Liver (tissue), 3 donors: Measurements from ENCODE around the gene TMPRSS3.

ENCODE experiments used
- ATF3 ChIP-seq: IDR thresholded peaks from 2 replicates; pipeline ENCODE4 v1.6.1; 2016; ENCODE audit warnings: antibody characterized with exemption
- CTCF ChIP-seq: fragments of 150-350 bp; IDR thresholded peaks from 2 replicates; pipeline ENCODE4 v1.5.1; 2017; ENCODE audit warnings: improper control_type of control experiment, low read depth, low read length; ENCODE audit not compliant: missing input control
- EGR1 ChIP-seq, 2 donors: IDR thresholded peaks; 2 replicates each; pipeline ENCODE4 v1.6.1; 2016 to 2018; ENCODE audit warnings: antibody characterized with exemption in 2 of 2, low read depth in 2 of 2
- GABPA ChIP-seq, 2 donors: IDR thresholded peaks in 1 of 2; conservative IDR thresholded peaks in 1 of 2; 2 replicates each; pipeline ENCODE4 v1.6.1; 2016; ENCODE audit warnings: antibody characterized with exemption in 2 of 2, mild to moderate bottlenecking in 1 of 2, moderate library complexity in 1 of 2
- HNF4A ChIP-seq, 2 donors: conservative IDR thresholded peaks; 2 replicates each; pipeline ENCODE4 v1.6.1; 2016; ENCODE audit warnings: antibody characterized with exemption in 2 of 2, mild to moderate bottlenecking in 2 of 2
- JUND ChIP-seq, 2 donors: IDR thresholded peaks; 2 replicates each; pipeline ENCODE4 v1.6.1; 2016; ENCODE audit warnings: antibody characterized with exemption in 2 of 2
- MAX ChIP-seq: IDR thresholded peaks from 2 replicates; pipeline ENCODE4 v1.6.1; 2016; ENCODE audit warnings: antibody characterized with exemption
- RAD21 ChIP-seq, 2 donors: IDR thresholded peaks; 2 replicates each; pipeline ENCODE4 v1.6.1; 2016; ENCODE audit warnings: antibody characterized with exemption in 2 of 2, mild to moderate bottlenecking in 2 of 2
- REST ChIP-seq: IDR thresholded peaks from 2 replicates; pipeline ENCODE4 v1.6.1; 2016; ENCODE audit warnings: antibody characterized with exemption, mild to moderate bottlenecking
- RXRA ChIP-seq, 2 donors: IDR thresholded peaks; 2 replicates each; pipeline ENCODE4 v1.6.1; 2017 to 2018; ENCODE audit warnings: antibody characterized with exemption in 2 of 2, mild to moderate bottlenecking in 1 of 2
- SP1 ChIP-seq: IDR thresholded peaks from 2 replicates; pipeline ENCODE4 v1.6.1; 2018; ENCODE audit warnings: antibody characterized with exemption, mild to moderate bottlenecking
- TAF1 ChIP-seq: conservative IDR thresholded peaks from 2 replicates; pipeline ENCODE4 v1.6.1; 2016; ENCODE audit warnings: antibody characterized with exemption, mild to moderate bottlenecking
- YY1 ChIP-seq: IDR thresholded peaks from 2 replicates; pipeline ENCODE4 v1.6.1; 2016; ENCODE audit warnings: antibody characterized with exemption, mild to moderate bottlenecking
- ZBTB33 ChIP-seq: IDR thresholded peaks from 2 replicates; pipeline ENCODE4 v1.6.1; 2016; ENCODE audit warnings: antibody characterized with exemption
- donor health status: healthy.
- donor health status: healthy.

- TF ChIP-seq CTCF: no peak
- no peak for TF ChIP-seq ATF3
- no peak for TF ChIP-seq EGR1 (IDR thresholded peaks at IDR 0.05; ENCODE audit: low read depth in 2 of 2)
- TF ChIP-seq TAF1: no peak
- no peak for TF ChIP-seq RXRA (IDR thresholded peaks at IDR 0.05)
- TF ChIP-seq MAX: no peak
- TF ChIP-seq JUND (IDR thresholded peaks at IDR 0.05): no peak
- no peak for TF ChIP-seq RAD21 (IDR thresholded peaks at IDR 0.05)
- no peak for TF ChIP-seq YY1
- no peak for TF ChIP-seq REST
- TF ChIP-seq ZBTB33: no peak
- TF ChIP-seq SP1: no peak
- TF ChIP-seq HNF4A (conservative IDR thresholded peaks at IDR 0.05): no peak
- TF ChIP-seq GABPA (IDR thresholded peaks at IDR 0.05 in 1 of 2, conservative IDR thresholded peaks at IDR 0.05 in 1 of 2): no peak
These were observed 11.5 kb downstream of the TMPRSS3 start for GRCh38 chr21:42384156-42384945.
